WTC11 (cell line): ENCODE data around the gene LCN10. TPM values are rescaled to one million over a fixed set of nuclear protein-coding genes. Genes with fewer than 3 reads are reported as not detected.

Experiments
- ATAC-seq: fragments of 200-7000 bp; cut with Tn5 transposase; 2 replicates; pipeline ENCODE4 v1.10.0; 2021; ENCODE audit warnings: mild to moderate bottlenecking, moderate library complexity
- CTCF ChIA-PET: fragments of 300-600 bp; sonication (Branson Sonifier 250); formaldehyde crosslinking; loops from one replicate; lab custom pipeline; 2021; ENCODE audit warnings: antibody characterized with exemption; lab: Charles Lee
- POLR2A ChIA-PET: fragments of 350-600 bp; sonication (Branson Sonifier 250); formaldehyde crosslinking; loops from one replicate; lab custom pipeline; 2021; ENCODE audit warnings: antibody characterized with exemption; lab: Charles Lee
- DNase-seq: peaks from one replicate; pipeline ENCODE4 v3.0.0; 2021; ENCODE audit warnings: low spot score
- H3K27ac Mint-ChIP-seq: 2 replicates; pipeline ENCODE4 v1.8.0; 2021; ENCODE audit warnings: mixed read lengths
- H3K27me3 Mint-ChIP-seq: 2 replicates; pipeline ENCODE4 v1.8.0; 2021; ENCODE audit warnings: low read depth, mild to moderate bottlenecking, moderate library complexity, mixed read lengths
- H3K36me3 Mint-ChIP-seq: 2 replicates; pipeline ENCODE4 v1.8.0; 2021; ENCODE audit warnings: mixed read lengths
- H3K4me1 Mint-ChIP-seq: 2 replicates; pipeline ENCODE4 v1.8.0; 2022; ENCODE audit warnings: mixed read lengths
- H3K4me3 Mint-ChIP-seq: 2 replicates; pipeline ENCODE4 v1.8.0; 2021; ENCODE audit warnings: mild to moderate bottlenecking, moderate library complexity, mixed read lengths
- H3K9me3 Mint-ChIP-seq: 2 replicates; pipeline ENCODE4 v1.8.0; 2021; ENCODE audit warnings: mixed read lengths
- ELF4 ChIP-seq: sonication (generic); formaldehyde crosslinking; IDR thresholded peaks from 2 replicates; pipeline ENCODE4 v1.8.1; 2022; ENCODE audit warnings: low read depth, mild to moderate bottlenecking, moderate library complexity, missing genetic modification reagents
- FOXP1 ChIP-seq: sonication (generic); formaldehyde crosslinking; IDR thresholded peaks from 2 replicates; pipeline ENCODE4 v1.8.0; 2022; ENCODE audit warnings: missing genetic modification reagents, mild to moderate bottlenecking, moderate library complexity, borderline replicate concordance
- MLX ChIP-seq: sonication (generic); formaldehyde crosslinking; IDR thresholded peaks from 2 replicates; pipeline ENCODE4 v1.8.1; 2023; ENCODE audit warnings: mild to moderate bottlenecking, missing genetic modification reagents, moderate library complexity
- PRDM15 ChIP-seq: sonication (generic); formaldehyde crosslinking; IDR thresholded peaks from 2 replicates; pipeline ENCODE4 v1.8.0; 2022; ENCODE audit warnings: missing genetic modification reagents
- PRRX2 ChIP-seq: fragments of 250-450 bp; sonication (Bioruptor Pico); IDR thresholded peaks from 2 replicates; pipeline ENCODE4 v1.8.0; 2021; ENCODE audit warnings: mild to moderate bottlenecking
- ZBTB21 ChIP-seq: sonication (generic); formaldehyde crosslinking; IDR thresholded peaks from 2 replicates; pipeline ENCODE4 v1.8.1; 2023; ENCODE audit warnings: mild to moderate bottlenecking, missing genetic modification reagents, borderline replicate concordance
- ZNF281 ChIP-seq: sonication (generic); formaldehyde crosslinking; IDR thresholded peaks from 2 replicates; pipeline ENCODE4 v1.8.0; 2023; ENCODE audit warnings: mild to moderate bottlenecking, missing genetic modification reagents
- total RNA-seq: library from RNA; stranded (reverse); gene quantifications from 3 replicates; pipeline ENCODE4 v1.2.3, GENCODE V29; 2021
- TF ChIP-seq, protein P1 (sequence below): fragments of 250-450 bp; sonication (Bioruptor Pico); IDR thresholded peaks from 2 replicates; pipeline ENCODE4 v1.8.0; 2021; ENCODE audit warnings: mild to moderate bottlenecking
- TF ChIP-seq, protein P2 (sequence below): sonication (generic); formaldehyde crosslinking; IDR thresholded peaks from 2 replicates; pipeline ENCODE4 v1.8.0; 2023; ENCODE audit warnings: missing genetic modification reagents, mild to moderate bottlenecking, borderline replicate concordance
- TF ChIP-seq, protein P3 (sequence below): sonication (generic); formaldehyde crosslinking; IDR thresholded peaks from 2 replicates; pipeline ENCODE4 v1.8.1; 2023; ENCODE audit warnings: mild to moderate bottlenecking, missing genetic modification reagents, borderline replicate concordance
- TF ChIP-seq, protein P4 (sequence below): fragments of 250-450 bp; sonication (Bioruptor Pico); IDR thresholded peaks from 2 replicates; pipeline ENCODE4 v1.9.0; 2021; ENCODE audit warnings: mild to moderate bottlenecking, borderline replicate concordance
- TF ChIP-seq, protein P5 (sequence below): sonication (generic); formaldehyde crosslinking; IDR thresholded peaks from 2 replicates; pipeline ENCODE4 v1.8.0; 2022; ENCODE audit warnings: mild to moderate bottlenecking, missing genetic modification reagents

LCN10 gene
- total RNA-seq, 1 experiment from 2014 or later = 2.4 TPM

GRCh38 chr9:136750526-136750925 lies 7.8 kb upstream of the LCN10 start:
- peaks cover 3% of the 10 kb centered on the region; the same call in 1 of the 2 replicates for H3K27me3 Mint-ChIP-seq
- H3K4me1 Mint-ChIP-seq = no peaks in the 10 kb centered on the region
- H3K4me3 Mint-ChIP-seq = no peak overlapping the region
- peaks cover 11% of the 10 kb centered on the region for H3K36me3 Mint-ChIP-seq
- POLR2A ChIA-PET = no interaction called here
- peaks cover 23% of the 10 kb centered on the region for H3K9me3 Mint-ChIP-seq
- CTCF ChIA-PET = interaction anchor here (0.9 to 1.1 kb wide), 2 partner anchors 11 to 19 kb away, joined by 3 read pairs; no protein-coding TSS in a partner anchor
- ATAC-seq = no peak
- H3K27ac Mint-ChIP-seq = no peak overlapping the region
- DNase-seq = no peak
- TF ChIP-seq PRRX2 (no peak), PRDM15 (no peak), ZBTB21 (no peak), FOXP1 (CRISPR knock-in tag) (no peak), MLX (CRISPR knock-in tag) (no peak), ELF4 (CRISPR knock-in tag) (no peak), ZNF281 (CRISPR knock-in tag) (no peak)
- TF ChIP-seq, protein P1, sequence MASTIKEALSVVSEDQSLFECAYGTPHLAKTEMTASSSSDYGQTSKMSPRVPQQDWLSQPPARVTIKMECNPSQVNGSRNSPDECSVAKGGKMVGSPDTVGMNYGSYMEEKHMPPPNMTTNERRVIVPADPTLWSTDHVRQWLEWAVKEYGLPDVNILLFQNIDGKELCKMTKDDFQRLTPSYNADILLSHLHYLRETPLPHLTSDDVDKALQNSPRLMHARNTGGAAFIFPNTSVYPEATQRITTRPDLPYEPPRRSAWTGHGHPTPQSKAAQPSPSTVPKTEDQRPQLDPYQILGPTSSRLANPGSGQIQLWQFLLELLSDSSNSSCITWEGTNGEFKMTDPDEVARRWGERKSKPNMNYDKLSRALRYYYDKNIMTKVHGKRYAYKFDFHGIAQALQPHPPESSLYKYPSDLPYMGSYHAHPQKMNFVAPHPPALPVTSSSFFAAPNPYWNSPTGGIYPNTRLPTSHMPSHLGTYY = no peak
- TF ChIP-seq, protein P2, sequence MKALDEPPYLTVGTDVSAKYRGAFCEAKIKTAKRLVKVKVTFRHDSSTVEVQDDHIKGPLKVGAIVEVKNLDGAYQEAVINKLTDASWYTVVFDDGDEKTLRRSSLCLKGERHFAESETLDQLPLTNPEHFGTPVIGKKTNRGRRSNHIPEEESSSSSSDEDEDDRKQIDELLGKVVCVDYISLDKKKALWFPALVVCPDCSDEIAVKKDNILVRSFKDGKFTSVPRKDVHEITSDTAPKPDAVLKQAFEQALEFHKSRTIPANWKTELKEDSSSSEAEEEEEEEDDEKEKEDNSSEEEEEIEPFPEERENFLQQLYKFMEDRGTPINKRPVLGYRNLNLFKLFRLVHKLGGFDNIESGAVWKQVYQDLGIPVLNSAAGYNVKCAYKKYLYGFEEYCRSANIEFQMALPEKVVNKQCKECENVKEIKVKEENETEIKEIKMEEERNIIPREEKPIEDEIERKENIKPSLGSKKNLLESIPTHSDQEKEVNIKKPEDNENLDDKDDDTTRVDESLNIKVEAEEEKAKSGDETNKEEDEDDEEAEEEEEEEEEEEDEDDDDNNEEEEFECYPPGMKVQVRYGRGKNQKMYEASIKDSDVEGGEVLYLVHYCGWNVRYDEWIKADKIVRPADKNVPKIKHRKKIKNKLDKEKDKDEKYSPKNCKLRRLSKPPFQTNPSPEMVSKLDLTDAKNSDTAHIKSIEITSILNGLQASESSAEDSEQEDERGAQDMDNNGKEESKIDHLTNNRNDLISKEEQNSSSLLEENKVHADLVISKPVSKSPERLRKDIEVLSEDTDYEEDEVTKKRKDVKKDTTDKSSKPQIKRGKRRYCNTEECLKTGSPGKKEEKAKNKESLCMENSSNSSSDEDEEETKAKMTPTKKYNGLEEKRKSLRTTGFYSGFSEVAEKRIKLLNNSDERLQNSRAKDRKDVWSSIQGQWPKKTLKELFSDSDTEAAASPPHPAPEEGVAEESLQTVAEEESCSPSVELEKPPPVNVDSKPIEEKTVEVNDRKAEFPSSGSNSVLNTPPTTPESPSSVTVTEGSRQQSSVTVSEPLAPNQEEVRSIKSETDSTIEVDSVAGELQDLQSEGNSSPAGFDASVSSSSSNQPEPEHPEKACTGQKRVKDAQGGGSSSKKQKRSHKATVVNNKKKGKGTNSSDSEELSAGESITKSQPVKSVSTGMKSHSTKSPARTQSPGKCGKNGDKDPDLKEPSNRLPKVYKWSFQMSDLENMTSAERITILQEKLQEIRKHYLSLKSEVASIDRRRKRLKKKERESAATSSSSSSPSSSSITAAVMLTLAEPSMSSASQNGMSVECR (CRISPR knock-in tag) = no peak
- TF ChIP-seq, protein P3, sequence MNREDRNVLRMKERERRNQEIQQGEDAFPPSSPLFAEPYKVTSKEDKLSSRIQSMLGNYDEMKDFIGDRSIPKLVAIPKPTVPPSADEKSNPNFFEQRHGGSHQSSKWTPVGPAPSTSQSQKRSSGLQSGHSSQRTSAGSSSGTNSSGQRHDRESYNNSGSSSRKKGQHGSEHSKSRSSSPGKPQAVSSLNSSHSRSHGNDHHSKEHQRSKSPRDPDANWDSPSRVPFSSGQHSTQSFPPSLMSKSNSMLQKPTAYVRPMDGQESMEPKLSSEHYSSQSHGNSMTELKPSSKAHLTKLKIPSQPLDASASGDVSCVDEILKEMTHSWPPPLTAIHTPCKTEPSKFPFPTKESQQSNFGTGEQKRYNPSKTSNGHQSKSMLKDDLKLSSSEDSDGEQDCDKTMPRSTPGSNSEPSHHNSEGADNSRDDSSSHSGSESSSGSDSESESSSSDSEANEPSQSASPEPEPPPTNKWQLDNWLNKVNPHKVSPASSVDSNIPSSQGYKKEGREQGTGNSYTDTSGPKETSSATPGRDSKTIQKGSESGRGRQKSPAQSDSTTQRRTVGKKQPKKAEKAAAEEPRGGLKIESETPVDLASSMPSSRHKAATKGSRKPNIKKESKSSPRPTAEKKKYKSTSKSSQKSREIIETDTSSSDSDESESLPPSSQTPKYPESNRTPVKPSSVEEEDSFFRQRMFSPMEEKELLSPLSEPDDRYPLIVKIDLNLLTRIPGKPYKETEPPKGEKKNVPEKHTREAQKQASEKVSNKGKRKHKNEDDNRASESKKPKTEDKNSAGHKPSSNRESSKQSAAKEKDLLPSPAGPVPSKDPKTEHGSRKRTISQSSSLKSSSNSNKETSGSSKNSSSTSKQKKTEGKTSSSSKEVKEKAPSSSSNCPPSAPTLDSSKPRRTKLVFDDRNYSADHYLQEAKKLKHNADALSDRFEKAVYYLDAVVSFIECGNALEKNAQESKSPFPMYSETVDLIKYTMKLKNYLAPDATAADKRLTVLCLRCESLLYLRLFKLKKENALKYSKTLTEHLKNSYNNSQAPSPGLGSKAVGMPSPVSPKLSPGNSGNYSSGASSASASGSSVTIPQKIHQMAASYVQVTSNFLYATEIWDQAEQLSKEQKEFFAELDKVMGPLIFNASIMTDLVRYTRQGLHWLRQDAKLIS (CRISPR knock-in tag) = no peak
- TF ChIP-seq, protein P4, sequence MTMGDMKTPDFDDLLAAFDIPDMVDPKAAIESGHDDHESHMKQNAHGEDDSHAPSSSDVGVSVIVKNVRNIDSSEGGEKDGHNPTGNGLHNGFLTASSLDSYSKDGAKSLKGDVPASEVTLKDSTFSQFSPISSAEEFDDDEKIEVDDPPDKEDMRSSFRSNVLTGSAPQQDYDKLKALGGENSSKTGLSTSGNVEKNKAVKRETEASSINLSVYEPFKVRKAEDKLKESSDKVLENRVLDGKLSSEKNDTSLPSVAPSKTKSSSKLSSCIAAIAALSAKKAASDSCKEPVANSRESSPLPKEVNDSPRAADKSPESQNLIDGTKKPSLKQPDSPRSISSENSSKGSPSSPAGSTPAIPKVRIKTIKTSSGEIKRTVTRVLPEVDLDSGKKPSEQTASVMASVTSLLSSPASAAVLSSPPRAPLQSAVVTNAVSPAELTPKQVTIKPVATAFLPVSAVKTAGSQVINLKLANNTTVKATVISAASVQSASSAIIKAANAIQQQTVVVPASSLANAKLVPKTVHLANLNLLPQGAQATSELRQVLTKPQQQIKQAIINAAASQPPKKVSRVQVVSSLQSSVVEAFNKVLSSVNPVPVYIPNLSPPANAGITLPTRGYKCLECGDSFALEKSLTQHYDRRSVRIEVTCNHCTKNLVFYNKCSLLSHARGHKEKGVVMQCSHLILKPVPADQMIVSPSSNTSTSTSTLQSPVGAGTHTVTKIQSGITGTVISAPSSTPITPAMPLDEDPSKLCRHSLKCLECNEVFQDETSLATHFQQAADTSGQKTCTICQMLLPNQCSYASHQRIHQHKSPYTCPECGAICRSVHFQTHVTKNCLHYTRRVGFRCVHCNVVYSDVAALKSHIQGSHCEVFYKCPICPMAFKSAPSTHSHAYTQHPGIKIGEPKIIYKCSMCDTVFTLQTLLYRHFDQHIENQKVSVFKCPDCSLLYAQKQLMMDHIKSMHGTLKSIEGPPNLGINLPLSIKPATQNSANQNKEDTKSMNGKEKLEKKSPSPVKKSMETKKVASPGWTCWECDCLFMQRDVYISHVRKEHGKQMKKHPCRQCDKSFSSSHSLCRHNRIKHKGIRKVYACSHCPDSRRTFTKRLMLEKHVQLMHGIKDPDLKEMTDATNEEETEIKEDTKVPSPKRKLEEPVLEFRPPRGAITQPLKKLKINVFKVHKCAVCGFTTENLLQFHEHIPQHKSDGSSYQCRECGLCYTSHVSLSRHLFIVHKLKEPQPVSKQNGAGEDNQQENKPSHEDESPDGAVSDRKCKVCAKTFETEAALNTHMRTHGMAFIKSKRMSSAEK (CRISPR knock-in tag) = no peak
- TF ChIP-seq, protein P5, sequence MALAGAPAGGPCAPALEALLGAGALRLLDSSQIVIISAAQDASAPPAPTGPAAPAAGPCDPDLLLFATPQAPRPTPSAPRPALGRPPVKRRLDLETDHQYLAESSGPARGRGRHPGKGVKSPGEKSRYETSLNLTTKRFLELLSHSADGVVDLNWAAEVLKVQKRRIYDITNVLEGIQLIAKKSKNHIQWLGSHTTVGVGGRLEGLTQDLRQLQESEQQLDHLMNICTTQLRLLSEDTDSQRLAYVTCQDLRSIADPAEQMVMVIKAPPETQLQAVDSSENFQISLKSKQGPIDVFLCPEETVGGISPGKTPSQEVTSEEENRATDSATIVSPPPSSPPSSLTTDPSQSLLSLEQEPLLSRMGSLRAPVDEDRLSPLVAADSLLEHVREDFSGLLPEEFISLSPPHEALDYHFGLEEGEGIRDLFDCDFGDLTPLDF = no peak
